Measurements from ENCODE around the gene SHBG. TPM values are rescaled to one million over a fixed set of nuclear protein-coding genes. Genes with fewer than 3 reads are reported as not detected.
"Not testable (repeated sequence)": the region's sequence is repeated elsewhere in the genome, so short reads cannot be mapped to it uniquely, and the experiment has no call there.

The SHBG gene
- polyA plus RNA-seq, 4 donors = 2.6 to 38.8 (median 20.6) TPM

GRCh38 chr17:7615265-7615747 lies 14.6 kb upstream of the SHBG start:
- Histone ChIP-seq H3K27ac (ENCODE audit: low read depth in 1 of 3, low read length in 2 of 3) (peak overlapping the region; percentile 43 to 82 (median 78)), H3K4me3 (ENCODE audit: low read depth in 1 of 3, low read length in 3 of 3) (peak overlapping the region in 2 of 3 donors; percentile 16 to 45), H3K9me3 (ENCODE audit: control insufficient read depth in 2 of 2, insufficient read depth in 1 of 2, low read depth in 1 of 2, low read length in 1 of 2) (no peaks in the 10 kb centered on the region), H3K4me1 (ENCODE audit: control insufficient read depth in 3 of 3, insufficient read depth in 2 of 3, low read depth in 1 of 3, low read length in 2 of 3) (peaks cover 7 to 15% (median 11%) of the 10 kb centered on the region in 3 donors), H3K27me3 (ENCODE audit: control insufficient read depth in 3 of 3, insufficient read depth in 3 of 3, low read length in 3 of 3) (no peaks in the 10 kb centered on the region), H3K36me3 (ENCODE audit: control insufficient read depth in 3 of 3, insufficient read depth in 2 of 3, low read depth in 1 of 3, low read length in 3 of 3) (peaks cover 0 to 9% (median under 1%) of the 10 kb centered on the region in 3 donors)
- FAIRE-seq = no peak
- no peak for DNase-seq
- 3 to 5% (median 4%) methylated on average over 28 of the region's 28 CpGs for WGBS, 3 donors

GRCh38 chr17:7618608-7619007 lies 11.3 kb upstream of the SHBG start:
- 72 to 74% (median 74%) methylated on average over 5 of the region's 5 CpGs for WGBS, 3 donors
- Histone ChIP-seq H3K27me3 (ENCODE audit: control insufficient read depth in 3 of 3, insufficient read depth in 3 of 3, low read length in 3 of 3) (no peaks in the 10 kb centered on the region), H3K4me3 (ENCODE audit: low read depth in 1 of 3, low read length in 3 of 3) (no peak overlapping the region), H3K27ac (ENCODE audit: low read depth in 1 of 3, low read length in 2 of 3) (no peak overlapping the region), H3K9me3 (ENCODE audit: control insufficient read depth in 2 of 2, insufficient read depth in 1 of 2, low read depth in 1 of 2, low read length in 1 of 2) (no peaks in the 10 kb centered on the region), H3K36me3 (ENCODE audit: control insufficient read depth in 3 of 3, insufficient read depth in 2 of 3, low read depth in 1 of 3, low read length in 3 of 3) (no peaks in the 10 kb centered on the region), H3K4me1 (ENCODE audit: control insufficient read depth in 3 of 3, insufficient read depth in 2 of 3, low read depth in 1 of 3, low read length in 2 of 3) (peaks cover 0 to 3% (median 2%) of the 10 kb centered on the region in 3 donors)
- FAIRE-seq (no peak), DNase-seq (no peak)

GRCh38 chr17:7620835-7621234 lies 9.1 kb upstream of the SHBG start:
- no peaks in the 10 kb centered on the region for H3K9me3 ChIP-seq (ENCODE audit: control insufficient read depth in 2 of 2, insufficient read depth in 1 of 2, low read depth in 1 of 2, low read length in 1 of 2)
- peaks cover 0 to 12% (median 0%) of the 10 kb centered on the region in 3 donors for H3K36me3 ChIP-seq (ENCODE audit: control insufficient read depth in 3 of 3, insufficient read depth in 2 of 3, low read depth in 1 of 3, low read length in 3 of 3)
- DNase-seq (no peak), FAIRE-seq (no peak)
- H3K27ac ChIP-seq (ENCODE audit: low read depth in 1 of 3, low read length in 2 of 3) = no peak overlapping the region
- no peak overlapping the region for H3K4me3 ChIP-seq (ENCODE audit: low read depth in 1 of 3, low read length in 3 of 3)
- H3K4me1 ChIP-seq (ENCODE audit: control insufficient read depth in 3 of 3, insufficient read depth in 2 of 3, low read depth in 1 of 3, low read length in 2 of 3) = no peaks in the 10 kb centered on the region
- WGBS, 3 donors = 81 to 93% (median 86%) methylated on average over 8 of the region's 8 CpGs
- H3K27me3 ChIP-seq (ENCODE audit: control insufficient read depth in 3 of 3, insufficient read depth in 3 of 3, low read length in 3 of 3) = no peaks in the 10 kb centered on the region

GRCh38 chr17:7623661-7624060 lies 6.3 kb upstream of the SHBG start:
- FAIRE-seq (no peak), DNase-seq (no peak)
- no peaks in the 10 kb centered on the region for H3K9me3 ChIP-seq (ENCODE audit: control insufficient read depth in 2 of 2, insufficient read depth in 1 of 2, low read depth in 1 of 2, low read length in 1 of 2)
- no peak overlapping the region for H3K4me3 ChIP-seq (ENCODE audit: low read depth in 1 of 3, low read length in 3 of 3)
- H3K4me1 ChIP-seq (ENCODE audit: control insufficient read depth in 3 of 3, insufficient read depth in 2 of 3, low read depth in 1 of 3, low read length in 2 of 3) = peaks cover 0 to 11% (median 0%) of the 10 kb centered on the region in 3 donors
- WGBS, 3 donors = 69 to 83% (median 78%) methylated on average over 5 of the region's 5 CpGs
- H3K27ac ChIP-seq (ENCODE audit: low read depth in 1 of 3, low read length in 2 of 3) = no peak overlapping the region
- H3K36me3 ChIP-seq (ENCODE audit: control insufficient read depth in 3 of 3, insufficient read depth in 2 of 3, low read depth in 1 of 3, low read length in 3 of 3) = peaks cover 0 to 25% (median 0%) of the 10 kb centered on the region in 3 donors
- H3K27me3 ChIP-seq (ENCODE audit: control insufficient read depth in 3 of 3, insufficient read depth in 3 of 3, low read length in 3 of 3) = no peaks in the 10 kb centered on the region

GRCh38 chr17:7625749-7626148 lies 4.2 kb upstream of the SHBG start:
- H3K27ac ChIP-seq (ENCODE audit: low read depth in 1 of 3, low read length in 2 of 3) = peak overlapping the region; percentile 59 to 99 (median 95)
- WGBS, 3 donors = 44 to 77% (median 61%) methylated on average over 16 of the region's 16 CpGs
- H3K9me3 ChIP-seq (ENCODE audit: control insufficient read depth in 2 of 2, insufficient read depth in 1 of 2, low read depth in 1 of 2, low read length in 1 of 2); FAIRE-seq; H3K27me3 ChIP-seq (ENCODE audit: control insufficient read depth in 3 of 3, insufficient read depth in 3 of 3, low read length in 3 of 3): not testable (repeated sequence)
- peak; percentile 72 to 91 for DNase-seq
- H3K4me3 ChIP-seq (ENCODE audit: low read depth in 1 of 3, low read length in 3 of 3) = peak overlapping the region in 1 of 3 donors; percentile 97
- peaks cover 0 to 29% (median 2%) of the 10 kb centered on the region in 3 donors for H3K4me1 ChIP-seq (ENCODE audit: control insufficient read depth in 3 of 3, insufficient read depth in 2 of 3, low read depth in 1 of 3, low read length in 2 of 3)
- peaks cover 0 to 25% (median 0%) of the 10 kb centered on the region in 3 donors for H3K36me3 ChIP-seq (ENCODE audit: control insufficient read depth in 3 of 3, insufficient read depth in 2 of 3, low read depth in 1 of 3, low read length in 3 of 3)

- Histone ChIP-seq H3K27me3 (ENCODE audit: control insufficient read depth in 3 of 3, insufficient read depth in 3 of 3, low read length in 3 of 3) (no peaks in the 10 kb centered on the region), H3K9me3 (ENCODE audit: control insufficient read depth in 2 of 2, insufficient read depth in 1 of 2, low read depth in 1 of 2, low read length in 1 of 2) (no peaks in the 10 kb centered on the region), H3K36me3 (ENCODE audit: control insufficient read depth in 3 of 3, insufficient read depth in 2 of 3, low read depth in 1 of 3, low read length in 3 of 3) (peaks cover 0 to 25% (median 0%) of the 10 kb centered on the region in 3 donors), H3K4me3 (ENCODE audit: low read depth in 1 of 3, low read length in 3 of 3) (peak overlapping the region in 2 of 3 donors; percentile 97), H3K4me1 (ENCODE audit: control insufficient read depth in 3 of 3, insufficient read depth in 2 of 3, low read depth in 1 of 3, low read length in 2 of 3) (peaks cover 0 to 34% (median 5%) of the 10 kb centered on the region in 3 donors), H3K27ac (ENCODE audit: low read depth in 1 of 3, low read length in 2 of 3) (peak overlapping the region; percentile 59 to 99 (median 95))
- WGBS, 3 donors = 68 to 80% (median 69%) methylated on average over 7 of the region's 7 CpGs
- peak in 1 of 2 donors; percentile 35 for DNase-seq
- no peak for FAIRE-seq
These were observed 3.6 kb upstream of the SHBG start for GRCh38 chr17:7626307-7626706.

- Histone ChIP-seq H3K4me3 (ENCODE audit: low read depth in 1 of 3, low read length in 3 of 3) (peak overlapping the region; percentile 95 to 97 (median 97)), H3K9me3 (ENCODE audit: control insufficient read depth in 2 of 2, insufficient read depth in 1 of 2, low read depth in 1 of 2, low read length in 1 of 2) (no peaks in the 10 kb centered on the region), H3K36me3 (ENCODE audit: control insufficient read depth in 3 of 3, insufficient read depth in 2 of 3, low read depth in 1 of 3, low read length in 3 of 3) (peaks cover 0 to 25% (median 0%) of the 10 kb centered on the region in 3 donors), H3K27ac (ENCODE audit: low read depth in 1 of 3, low read length in 2 of 3) (peak overlapping the region; percentile 95 to 99 (median 95)), H3K4me1 (ENCODE audit: control insufficient read depth in 3 of 3, insufficient read depth in 2 of 3, low read depth in 1 of 3, low read length in 2 of 3) (peaks cover 0 to 40% (median 6%) of the 10 kb centered on the region in 3 donors), H3K27me3 (ENCODE audit: control insufficient read depth in 3 of 3, insufficient read depth in 3 of 3, low read length in 3 of 3) (no peaks in the 10 kb centered on the region)
- WGBS, 3 donors = 6 to 21% (median 19%) methylated on average over 6 of the region's 6 CpGs
- DNase-seq = no peak
- no peak for FAIRE-seq
These were observed 3.0 kb upstream of the SHBG start for GRCh38 chr17:7626956-7627249.

- Histone ChIP-seq H3K27ac (ENCODE audit: low read depth in 1 of 3, low read length in 2 of 3) (peak within 1 kb of the TSS; percentile 95 to 99 (median 95)), H3K9me3 (ENCODE audit: control insufficient read depth in 2 of 2, insufficient read depth in 1 of 2, low read depth in 1 of 2, low read length in 1 of 2) (no peaks in the 10 kb centered on the region), H3K4me1 (ENCODE audit: control insufficient read depth in 3 of 3, insufficient read depth in 2 of 3, low read depth in 1 of 3, low read length in 2 of 3) (peaks cover 0 to 45% (median 6%) of the 10 kb centered on the region in 3 donors), H3K36me3 (ENCODE audit: control insufficient read depth in 3 of 3, insufficient read depth in 2 of 3, low read depth in 1 of 3, low read length in 3 of 3) (peaks cover 0 to 25% (median 0%) of the 10 kb centered on the region in 3 donors), H3K4me3 (ENCODE audit: low read depth in 1 of 3, low read length in 3 of 3) (peak within 1 kb of the TSS; percentile 95 to 97 (median 97)), H3K27me3 (ENCODE audit: control insufficient read depth in 3 of 3, insufficient read depth in 3 of 3, low read length in 3 of 3) (no peaks in the 10 kb centered on the region)
- 0 to 1% (median 0%) methylated on average over 38 to 54 of the region's 54 CpGs for WGBS, 3 donors
- no peak for FAIRE-seq
- peak; percentile 97 for DNase-seq
These were observed 2.4 kb upstream of the SHBG start, which contains the start of gene SAT2 for GRCh38 chr17:7627250-7628121. Gene SAT2, minus strand, starts transcription at chr17:7627821. Its CDS starts 186 bp downstream, at chr17:7627635.
